HEK293T (cell line): Measurements from ENCODE around the gene FMNL1.

Experiments used
- CTCF ChIA-PET: fragments of 350-600 bp; formaldehyde crosslinking; extraction: SDS; loops from one replicate; lab custom pipeline; 2021; ENCODE audit warnings: antibody characterized with exemption, inconsistent platforms; lab: Yijun Ruan, JAX
- POLR2A ChIA-PET: fragments of 350-600 bp; formaldehyde crosslinking; extraction: SDS; loops from one replicate; lab custom pipeline; 2020; ENCODE audit warnings: antibody characterized with exemption, inconsistent platforms; lab: Yijun Ruan, JAX
- DNase-seq: peaks from one replicate; pipeline ENCODE4 v3.0.0; 2012; ENCODE audit warnings: mixed read lengths; ENCODE audit errors: extremely low spot score
- ARNT ChIP-seq: fragments of 450-650 bp; IDR thresholded peaks from 2 replicates; pipeline ENCODE4 v1.6.1; 2017; ENCODE audit warnings: mild to moderate bottlenecking
- BHLHE40 ChIP-seq: fragments of 450-650 bp; IDR thresholded peaks from 2 replicates; pipeline ENCODE4 v1.6.1; 2016; ENCODE audit warnings: mild to moderate bottlenecking, moderate library complexity, borderline replicate concordance
- CTBP1 ChIP-seq: fragments of 450-650 bp; IDR thresholded peaks from 2 replicates; pipeline ENCODE4 v1.6.1; 2016; ENCODE audit warnings: borderline replicate concordance
- ELF4 ChIP-seq: fragments of 450-650 bp; IDR thresholded peaks from 2 replicates; pipeline ENCODE4 v1.6.1; 2017; ENCODE audit warnings: antibody characterized with exemption
- FOXA1 ChIP-seq: fragments of 450-650 bp; IDR thresholded peaks from 2 replicates; pipeline ENCODE4 v1.6.1; 2016; ENCODE audit warnings: mild to moderate bottlenecking
- FOXK2 ChIP-seq: fragments of 450-650 bp; IDR thresholded peaks from 2 replicates; pipeline ENCODE4 v1.6.1; 2016; ENCODE audit warnings: mild to moderate bottlenecking
- FOXM1 ChIP-seq: fragments of 450-650 bp; IDR thresholded peaks from 2 replicates; pipeline ENCODE4 v1.6.1; 2017; ENCODE audit warnings: mild to moderate bottlenecking, borderline replicate concordance
- HDGF ChIP-seq: fragments of 450-650 bp; IDR thresholded peaks from 2 replicates; pipeline ENCODE4 v1.6.1; 2017; ENCODE audit warnings: antibody characterized with exemption, borderline replicate concordance
- L3MBTL2 ChIP-seq: fragments of 450-650 bp; conservative IDR thresholded peaks from 2 replicates; pipeline ENCODE4 v1.6.1; 2016; ENCODE audit warnings: mild to moderate bottlenecking
- LEF1 ChIP-seq: fragments of 450-650 bp; IDR thresholded peaks from 2 replicates; pipeline ENCODE4 v1.6.1; 2017; ENCODE audit warnings: mild to moderate bottlenecking, borderline replicate concordance
- NFRKB ChIP-seq: fragments of 450-650 bp; IDR thresholded peaks from 2 replicates; pipeline ENCODE4 v1.6.1; 2016; ENCODE audit warnings: mild to moderate bottlenecking, moderate library complexity
- SP1 ChIP-seq: fragments of 450-650 bp; IDR thresholded peaks from 2 replicates; pipeline ENCODE4 v1.6.1; 2017
- SUZ12 ChIP-seq: fragments of 450-650 bp; IDR thresholded peaks from 2 replicates; pipeline ENCODE4 v1.6.1; 2016; ENCODE audit warnings: mild to moderate bottlenecking
- TARDBP ChIP-seq: fragments of 450-650 bp; IDR thresholded peaks from 2 replicates; pipeline ENCODE4 v1.6.1; 2016
- ZNF384 ChIP-seq: fragments of 450-650 bp; IDR thresholded peaks from 2 replicates; pipeline ENCODE4 v1.6.1; 2016
- TF ChIP-seq, protein P1 (sequence below): fragments of 450-650 bp; IDR thresholded peaks from 2 replicates; pipeline ENCODE4 v1.6.1; 2016

FMNL1 gene

DNA sequence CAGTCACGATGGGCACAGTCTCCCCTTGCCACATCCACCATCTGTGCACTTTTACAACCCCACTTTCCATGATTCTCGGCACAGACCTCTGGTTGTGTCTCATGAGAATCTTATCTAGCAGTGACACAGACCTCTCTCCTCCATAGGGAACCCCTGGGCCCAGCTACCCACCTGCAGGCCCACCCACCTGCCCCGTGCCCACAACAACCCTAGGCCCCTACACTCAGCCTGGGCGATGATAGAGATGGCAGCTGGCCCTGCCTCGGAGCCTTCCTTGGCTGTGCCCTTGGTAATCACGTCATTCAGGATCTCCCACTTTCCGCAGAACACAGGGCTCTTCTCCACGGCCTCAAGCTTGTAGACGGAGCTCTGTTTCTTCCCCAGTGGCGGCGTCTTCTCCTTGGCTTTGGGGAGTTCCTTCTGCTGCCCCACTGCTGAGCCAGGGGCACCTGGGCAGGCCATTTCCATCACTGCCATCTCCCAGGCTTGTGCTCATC is 68.6 kb downstream of the FMNL1 start:
- ChIA-PET POLR2A (no interaction called here), CTCF (no interaction called here)
- DNase-seq, result no peak
- no peak for TF ChIP-seq FOXA1

DNA sequence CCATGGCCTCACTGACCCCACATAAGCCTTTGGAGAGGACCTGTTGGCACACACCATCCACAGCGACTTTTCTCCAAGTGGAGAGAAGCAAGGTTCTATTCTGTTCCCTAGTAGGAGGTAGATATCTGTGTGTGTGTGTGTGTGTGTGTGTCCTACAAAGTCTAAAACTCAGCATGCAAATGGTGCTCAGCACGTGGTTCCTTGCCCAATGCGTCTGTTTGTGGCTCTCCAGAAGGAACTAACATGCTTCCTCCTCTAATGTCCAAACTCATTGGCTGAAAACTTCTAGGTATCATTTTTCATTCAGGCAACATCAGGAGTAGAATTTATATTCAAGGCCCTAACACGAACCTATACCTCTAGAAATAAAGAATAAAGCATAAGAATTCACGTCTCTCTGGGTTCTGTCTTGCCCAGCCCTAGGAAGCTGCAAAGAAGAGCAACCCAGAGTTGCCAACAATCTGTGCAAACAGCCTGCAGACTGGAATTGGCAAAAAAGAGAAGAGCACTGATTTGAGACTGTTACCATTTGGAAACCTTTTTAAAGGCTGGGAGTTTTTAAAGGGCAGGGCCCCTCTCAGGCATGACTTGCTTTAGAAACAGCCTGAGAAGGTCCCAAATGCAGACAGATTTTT is 69.6 kb downstream of the FMNL1 start:
- POLR2A ChIA-PET, result interaction anchor here (1.0 kb wide), 1 partner anchor 28 kb away, joined by 3 read pairs; no protein-coding TSS in a partner anchor
- TF ChIP-seq ARNT (no peak), FOXK2 (no peak), NFRKB (no peak), L3MBTL2 (no peak), FOXM1 (no peak), SP1 (no peak), BHLHE40 (no peak), TARDBP (no peak), CTBP1 (no peak), LEF1 (no peak), ELF4 (no peak), SUZ12 (no peak), FOXA1 (no peak), ZNF384 (no peak), HDGF (no peak)
- TF ChIP-seq, protein P1, sequence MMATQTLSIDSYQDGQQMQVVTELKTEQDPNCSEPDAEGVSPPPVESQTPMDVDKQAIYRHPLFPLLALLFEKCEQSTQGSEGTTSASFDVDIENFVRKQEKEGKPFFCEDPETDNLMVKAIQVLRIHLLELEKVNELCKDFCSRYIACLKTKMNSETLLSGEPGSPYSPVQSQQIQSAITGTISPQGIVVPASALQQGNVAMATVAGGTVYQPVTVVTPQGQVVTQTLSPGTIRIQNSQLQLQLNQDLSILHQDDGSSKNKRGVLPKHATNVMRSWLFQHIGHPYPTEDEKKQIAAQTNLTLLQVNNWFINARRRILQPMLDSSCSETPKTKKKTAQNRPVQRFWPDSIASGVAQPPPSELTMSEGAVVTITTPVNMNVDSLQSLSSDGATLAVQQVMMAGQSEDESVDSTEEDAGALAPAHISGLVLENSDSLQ, result no peak
- CTCF ChIA-PET, result interaction anchor here (1.1 kb wide), 1 partner anchor 14 kb away, joined by 7 read pairs; no protein-coding TSS in a partner anchor
- DNase-seq, result no peak

DNA sequence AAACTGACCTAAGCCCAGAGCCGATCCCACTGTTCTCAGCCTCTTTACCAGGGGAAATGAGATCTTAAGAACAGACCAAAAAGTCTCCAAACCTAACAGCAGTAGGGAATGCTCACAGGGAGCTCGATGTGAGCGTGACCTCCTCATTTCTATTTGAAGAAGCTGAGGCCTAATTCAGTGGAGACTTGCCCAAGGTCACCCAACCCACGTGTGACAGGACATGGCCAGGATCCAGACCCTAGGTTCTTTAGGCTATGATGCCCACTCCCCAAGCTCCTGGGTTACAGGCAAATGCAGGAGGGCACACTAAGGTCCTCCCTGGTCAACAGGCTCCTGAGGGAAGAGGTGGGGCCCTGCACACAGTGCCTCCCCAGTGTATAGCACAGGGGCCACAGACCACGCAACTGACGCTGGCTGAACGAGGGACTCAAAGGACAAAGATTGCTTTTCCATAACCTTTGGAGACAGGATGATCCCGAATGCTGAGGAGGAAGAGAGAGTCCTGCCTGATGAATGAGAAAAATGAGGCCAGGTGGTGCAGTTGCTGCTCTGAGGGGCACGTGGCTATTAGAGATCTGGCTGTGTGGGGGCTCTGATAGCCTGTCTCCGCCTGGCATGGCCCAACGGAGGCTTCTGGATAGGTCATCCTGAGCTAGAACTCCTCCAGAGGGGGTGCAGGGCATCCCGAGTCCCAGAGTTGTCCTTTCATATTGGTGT is 71.2 kb downstream of the FMNL1 start:
- TF ChIP-seq CTBP1, result no peak
- CTCF ChIA-PET, result interaction anchor here (0.8 kb wide), 2 partner anchors 16 to 158 kb away, joined by 3 read pairs; partner anchors contain the start of gene ACBD4
- POLR2A ChIA-PET, result interaction anchor here (0.9 kb wide), 1 partner anchor 24 kb away, joined by 4 read pairs; the partner anchor contains the start of gene MAP3K14

DNA sequence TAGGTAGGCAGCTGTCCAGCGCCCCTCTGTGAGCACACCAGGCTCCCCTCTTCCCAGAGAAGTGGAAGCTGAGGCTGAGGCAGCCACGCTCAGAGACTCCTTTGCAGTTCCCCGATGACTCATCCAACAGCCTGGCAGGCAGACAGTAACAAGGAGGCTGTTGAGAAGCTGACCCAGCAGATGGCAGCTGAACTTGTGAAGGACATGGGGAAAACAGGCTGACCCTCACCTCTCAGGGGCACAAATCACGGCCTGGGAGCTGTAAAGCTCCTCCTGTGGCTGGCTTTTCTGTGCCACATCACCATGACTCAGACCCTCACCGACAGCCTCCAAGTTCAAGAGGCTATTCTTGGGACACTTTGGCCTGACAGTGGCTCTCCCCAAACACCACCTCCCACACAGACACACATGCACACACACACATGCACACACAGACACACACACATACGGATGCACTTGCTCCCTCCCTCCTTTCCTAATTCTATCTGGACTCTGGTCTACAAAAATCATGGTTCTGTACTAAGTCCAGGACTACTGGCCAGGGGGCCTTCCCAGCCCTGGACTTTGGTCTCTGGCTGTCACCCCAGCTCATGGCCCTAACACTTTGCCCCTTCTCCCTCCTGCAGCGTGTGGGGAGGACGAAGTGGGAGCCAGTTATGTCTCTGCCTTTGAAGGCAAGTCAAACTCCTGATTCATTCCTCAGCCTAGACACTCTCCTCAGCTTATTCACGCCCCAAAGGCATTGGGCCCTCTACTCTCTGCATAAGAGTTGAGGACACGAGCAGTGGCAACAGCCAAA is 71.9 kb downstream of the FMNL1 start:
- no peak for DNase-seq
- ChIA-PET POLR2A (interaction anchor here (0.9 kb wide), 1 partner anchor 24 kb away, joined by 4 read pairs; the partner anchor contains the start of gene MAP3K14), CTCF (interaction anchor here (0.8 to 1.0 kb wide), 3 partner anchors 16 to 158 kb away, joined by 3 to 4 read pairs (median 3); partner anchors contain the start of gene ACBD4)
- TF ChIP-seq BHLHE40, result no peak
- no peak for TF ChIP-seq ARNT
- TF ChIP-seq L3MBTL2, result no peak

More for the DNA sequence above, 71.2 kb downstream of the FMNL1 start:
- DNase-seq, result no peak

DNA sequence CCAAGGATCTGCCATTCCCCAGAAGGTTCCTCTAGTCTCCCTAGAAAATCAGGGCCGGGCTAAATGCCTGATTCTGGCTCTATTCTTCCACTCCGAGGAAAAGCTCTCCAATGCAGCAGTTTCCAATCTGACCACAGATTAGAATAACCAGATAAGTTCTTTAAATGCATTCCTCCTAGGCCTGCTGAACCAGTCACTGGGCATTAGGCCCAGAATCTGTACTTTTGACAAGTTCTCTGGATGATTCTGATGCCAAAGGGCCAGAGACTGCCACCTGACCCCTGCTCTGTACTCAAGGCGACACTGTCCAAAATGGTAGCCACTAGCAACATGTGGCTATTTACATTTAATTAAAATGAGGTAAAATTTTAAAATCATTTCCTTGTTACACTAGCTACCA is 72.8 kb downstream of the FMNL1 start:
- ChIA-PET POLR2A (interaction anchor here (1.4 kb wide), 1 partner anchor 23 kb away, joined by 3 read pairs; the partner anchor contains the start of gene MAP3K14), CTCF (interaction anchor here (0.5 to 0.8 kb wide), 2 partner anchors 16 to 19 kb away, joined by 3 to 4 read pairs; no protein-coding TSS in a partner anchor)
- DNase-seq, result no peak
- no peak for TF ChIP-seq FOXA1
- TF ChIP-seq LEF1, result no peak
- TF ChIP-seq SP1, result no peak
- TF ChIP-seq, protein P1, result no peak
- TF ChIP-seq FOXM1, result no peak
- no peak for TF ChIP-seq ELF4
- TF ChIP-seq ZNF384, result no peak

DNA sequence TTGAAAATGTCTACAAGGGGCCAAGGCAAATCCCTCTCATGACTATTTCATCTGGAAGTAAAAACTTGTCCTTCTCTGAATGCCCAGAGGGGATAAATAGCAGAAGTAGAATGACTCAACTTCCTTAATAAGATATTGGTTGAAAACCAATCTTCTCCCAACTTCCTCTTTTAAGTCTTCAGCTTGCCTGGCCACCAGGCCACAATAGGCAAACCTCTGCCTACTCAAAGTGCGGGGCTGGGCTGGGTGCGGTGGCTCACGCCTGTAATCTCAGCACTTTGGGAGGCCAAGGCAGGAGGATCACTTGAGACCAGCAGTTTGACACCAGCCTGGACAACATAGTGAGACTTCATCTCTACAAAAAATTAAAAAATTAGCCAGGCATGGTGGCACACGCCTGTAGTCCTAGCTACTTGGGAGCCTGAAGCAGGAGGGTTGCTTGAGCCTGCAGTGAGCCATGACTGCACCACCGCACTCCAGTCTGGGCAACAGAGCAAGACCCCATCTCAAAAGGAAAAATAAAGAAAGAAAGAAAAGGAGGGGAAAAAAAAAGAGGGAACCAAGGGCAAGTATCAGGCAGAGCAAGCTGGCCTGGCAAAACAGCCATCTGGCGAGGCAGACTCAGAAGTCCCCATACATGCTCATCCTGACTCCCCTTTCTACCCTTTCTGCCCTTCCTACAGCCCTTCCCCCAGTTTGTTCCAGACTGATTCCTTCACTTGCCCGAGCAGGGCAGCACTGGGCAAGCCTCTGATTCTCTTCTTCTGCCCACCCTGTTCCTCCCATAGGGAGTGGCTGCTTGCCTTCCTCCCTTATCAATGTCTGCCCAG is 74.5 kb downstream of the FMNL1 start:
- TF ChIP-seq L3MBTL2, result no peak
- no peak for TF ChIP-seq CTBP1
- no peak for TF ChIP-seq NFRKB
- no peak for TF ChIP-seq LEF1
- no peak for TF ChIP-seq TARDBP
- TF ChIP-seq SP1, result no peak
- TF ChIP-seq HDGF, result no peak
- DNase-seq, result no peak
- CTCF ChIA-PET, result interaction anchor here (0.6 to 1.1 kb wide), 2 partner anchors 19 to 49 kb away, joined by 3 to 4 read pairs; no protein-coding TSS in a partner anchor
- POLR2A ChIA-PET, result interaction anchor here (1.4 kb wide), 1 partner anchor 21 kb away, joined by 3 read pairs; the partner anchor contains the start of gene MAP3K14
